Peyer's patch (tissue), 4 donors: Measurements from ENCODE around the gene SPATA12.

ENCODE experiments used
- CTCF ChIP-seq, 6 experiments: fragments of 450-650 bp in 4 of 6; fragments of 200-600 bp in 2 of 6; sonication (generic) in 1 of 6; IDR thresholded peaks; one replicate each; pipeline ENCODE4 v1.5.1; 2017 to 2019; ENCODE audit warnings: antibody characterized with exemption in 6 of 6, mild to moderate bottlenecking in 3 of 6, moderate library complexity in 1 of 6
- POLR2A ChIP-seq, 2 donors: fragments of 450-650 bp; IDR thresholded peaks; one replicate each; pipeline ENCODE4 v1.5.1; 2017; ENCODE audit warnings: antibody characterized with exemption in 2 of 2, mild to moderate bottlenecking in 2 of 2, moderate library complexity in 2 of 2

- no peak for TF ChIP-seq CTCF (IDR thresholded peaks at IDR 0.05)
- no peak for TF ChIP-seq POLR2A (IDR thresholded peaks at IDR 0.05)
Observed at GRCh38 chr3:57073628-57074027, 13.2 kb downstream of the SPATA12 start.
